Kidney (tissue), 14 donors: ENCODE data around the gene GDI2. TPM values are rescaled to one million over a fixed set of nuclear protein-coding genes. Genes with fewer than 3 reads are reported as not detected.

Source experiments
- DNase-seq, 5 donors: peaks; one replicate each; pipeline ENCODE4 v3.0.0-alpha.2; 2013 to 2020
- FAIRE-seq: peaks from 2 replicates; lab custom pipeline; 2012; peaks lifted over from hg19 to GRCh38; lab: Jason Lieb, UNC
- H3K27ac ChIP-seq, 2 donors: one replicate each; pipeline ENCODE4 v1.7.0; 2013; ENCODE audit warnings: low read depth in 2 of 2, low read length in 2 of 2, inconsistent platforms in 1 of 2
- H3K27me3 ChIP-seq: one replicate; pipeline ENCODE4 v1.7.1; 2013; ENCODE audit warnings: low read length, inconsistent platforms; ENCODE audit not compliant: control insufficient read depth, insufficient read depth
- H3K36me3 ChIP-seq, 3 donors: one replicate each; pipeline versions ENCODE4 v1.7.0 to v1.7.1; 2013; ENCODE audit warnings: low read length in 3 of 3, control low read depth in 1 of 3, inconsistent platforms in 1 of 3; ENCODE audit not compliant: insufficient read depth in 3 of 3, control insufficient read depth in 2 of 3
- H3K4me1 ChIP-seq, 3 donors: one replicate each; pipeline versions ENCODE4 v1.7.0 to v1.7.1; 2013; ENCODE audit warnings: low read length in 3 of 3, inconsistent platforms in 1 of 3, low read depth in 1 of 3; ENCODE audit not compliant: control insufficient read depth in 2 of 3, insufficient read depth in 2 of 3
- H3K4me3 ChIP-seq, 3 donors: one replicate each; pipeline versions ENCODE4 v1.7.0 to v1.8.1; 2013; ENCODE audit warnings: low read length in 3 of 3, control low read depth in 1 of 3, inconsistent platforms in 1 of 3
- H3K9ac ChIP-seq, 3 donors: one replicate each; pipeline versions ENCODE4 v1.7.0 to v1.7.1; 2013; ENCODE audit warnings: low read length in 3 of 3, control low read depth in 1 of 3, inconsistent platforms in 1 of 3
- H3K9me3 ChIP-seq, 3 donors: one replicate each; pipeline versions ENCODE4 v1.7.0 to v1.7.1; 2013; ENCODE audit warnings: low read length in 3 of 3, control low read depth in 1 of 3, inconsistent platforms in 1 of 3; ENCODE audit not compliant: control insufficient read depth in 2 of 3, insufficient read depth in 1 of 3
- intact Hi-C: fragments of 100-400 bp; cut with DNase I; formaldehyde crosslinking; loops from one replicate; pipeline ENCODE4 v1.11.1; 2022
- polyA plus RNA-seq: library from polyadenylated mRNA; stranded (reverse); fragments of 350-450 nt; fragmentation: Illumina TruSeq; extraction: RNeasy Lipid Tissue Mini Kit (QIAGEN cat#74804); gene quantifications from one replicate; pipeline ENCODE4 v1.2.3, GENCODE V29; 2014; ENCODE audit warnings: low read depth, low replicate concordance; ENCODE audit not compliant: insufficient read depth
- total RNA-seq: library from RNA; stranded (reverse); fragmentation: NEBNext Ultra II Directional; extraction: Animal tissue kit (Norgen Biotek cat#: 25700); gene quantifications from one replicate; pipeline ENCODE4 v1.2.1, GENCODE V29; 2021
- TF ChIP-seq, protein P1 (sequence below): IDR thresholded peaks from 3 replicates; pipeline ENCODE4 v1.5.1; 2012; ENCODE audit warnings: mild to moderate bottlenecking, moderate library complexity, borderline replicate concordance; ENCODE audit not compliant: insufficient read depth; ENCODE audit errors: extremely low read depth
- donor health status: control.
- donor health status: control.
- donor health status: control.
- donor health status: control.
- donor health status: control.
- donor health status: DM: yes; HTN: yes; CAD: no.
- donor health status: Normal renal cell carcinoma (clear cell type).

The GDI2 gene
- total and polyA plus RNA-seq, 2 donors from 2014 or later: 143 to 168 TPM

DNA sequence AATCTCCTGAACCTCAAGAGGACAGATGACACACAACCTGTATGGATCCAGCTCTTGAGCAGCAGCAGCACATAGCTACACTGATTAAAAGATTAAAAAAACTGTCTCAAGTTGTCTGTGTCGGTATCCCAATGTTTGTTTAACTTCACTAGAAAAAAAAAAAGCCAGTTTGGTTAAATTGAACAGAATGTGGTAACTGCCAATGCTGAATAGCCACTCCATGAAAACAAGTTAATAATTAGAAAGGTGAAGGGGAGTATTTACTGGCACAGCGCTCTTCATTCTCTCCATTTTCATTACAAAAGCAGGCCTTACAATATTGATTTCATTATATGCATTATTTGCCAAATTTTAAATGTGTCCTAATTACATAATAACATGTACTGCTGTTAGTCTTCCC, 47.6 kb downstream of the GDI2 start:
- DNase-seq: no peak
- H3K4me1 ChIP-seq: no peaks in the 10 kb centered on the region
- H3K36me3 ChIP-seq: peaks cover 6 to 39% (median 23%) of the 10 kb centered on the region in 3 donors
- H3K4me3 ChIP-seq: no peak overlapping the region
- intact Hi-C loops: no loop called here
- H3K9me3 ChIP-seq: no peaks in the 10 kb centered on the region
- no peaks in the 10 kb centered on the region for H3K27me3 ChIP-seq
- no peak overlapping the region for H3K9ac ChIP-seq
- TF ChIP-seq, protein P1, sequence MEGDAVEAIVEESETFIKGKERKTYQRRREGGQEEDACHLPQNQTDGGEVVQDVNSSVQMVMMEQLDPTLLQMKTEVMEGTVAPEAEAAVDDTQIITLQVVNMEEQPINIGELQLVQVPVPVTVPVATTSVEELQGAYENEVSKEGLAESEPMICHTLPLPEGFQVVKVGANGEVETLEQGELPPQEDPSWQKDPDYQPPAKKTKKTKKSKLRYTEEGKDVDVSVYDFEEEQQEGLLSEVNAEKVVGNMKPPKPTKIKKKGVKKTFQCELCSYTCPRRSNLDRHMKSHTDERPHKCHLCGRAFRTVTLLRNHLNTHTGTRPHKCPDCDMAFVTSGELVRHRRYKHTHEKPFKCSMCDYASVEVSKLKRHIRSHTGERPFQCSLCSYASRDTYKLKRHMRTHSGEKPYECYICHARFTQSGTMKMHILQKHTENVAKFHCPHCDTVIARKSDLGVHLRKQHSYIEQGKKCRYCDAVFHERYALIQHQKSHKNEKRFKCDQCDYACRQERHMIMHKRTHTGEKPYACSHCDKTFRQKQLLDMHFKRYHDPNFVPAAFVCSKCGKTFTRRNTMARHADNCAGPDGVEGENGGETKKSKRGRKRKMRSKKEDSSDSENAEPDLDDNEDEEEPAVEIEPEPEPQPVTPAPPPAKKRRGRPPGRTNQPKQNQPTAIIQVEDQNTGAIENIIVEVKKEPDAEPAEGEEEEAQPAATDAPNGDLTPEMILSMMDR: no peak
- no peak for FAIRE-seq
- H3K27ac ChIP-seq: no peak overlapping the region

DNA sequence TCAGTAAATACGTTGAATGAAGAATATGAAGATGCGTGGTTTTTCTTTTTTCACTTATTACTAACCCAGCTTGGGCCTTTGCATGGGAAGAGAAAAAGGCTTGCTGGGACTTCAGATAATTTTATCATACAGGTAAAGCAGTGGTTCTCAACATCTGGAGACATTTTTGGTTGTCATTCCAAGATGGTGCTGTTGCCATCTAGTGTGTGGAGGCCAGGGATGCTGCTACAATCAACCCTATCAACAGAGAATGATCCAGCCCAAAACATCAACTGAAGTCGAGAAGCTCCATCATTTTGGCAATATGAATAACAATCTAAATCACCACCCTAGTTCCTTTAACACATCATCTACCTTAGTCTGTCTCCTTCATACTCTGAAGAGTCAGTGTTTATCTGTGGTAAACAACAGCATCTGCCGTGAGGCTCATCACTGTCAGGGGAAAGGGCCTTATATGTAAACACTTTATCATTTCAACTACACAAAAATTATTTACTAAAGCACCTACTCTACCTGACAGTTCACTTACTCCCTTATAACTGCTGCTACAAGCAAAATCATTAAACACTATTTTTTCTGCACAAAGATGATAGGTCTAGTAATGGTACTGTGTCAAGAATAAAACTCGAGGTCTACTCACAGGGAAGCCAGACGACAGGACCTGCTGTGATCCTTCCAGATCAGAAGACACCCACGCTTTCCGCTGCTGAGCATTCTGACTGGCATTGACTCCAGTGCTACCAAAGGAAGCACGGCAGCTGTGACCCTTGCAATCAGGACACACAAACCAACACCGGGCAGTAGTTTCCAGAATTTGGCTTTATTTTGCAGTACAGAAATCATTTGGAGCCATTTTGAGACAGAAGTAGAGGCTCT, 48.6 kb downstream of the GDI2 start:
- Histone ChIP-seq H3K27ac (no peak overlapping the region), H3K27me3 (no peaks in the 10 kb centered on the region), H3K4me3 (no peak overlapping the region), H3K4me1 (no peaks in the 10 kb centered on the region), H3K9me3 (no peaks in the 10 kb centered on the region), H3K36me3 (peaks cover 10 to 48% (median 29%) of the 10 kb centered on the region in 3 donors), H3K9ac (no peak overlapping the region)
- intact Hi-C loops: no loop called here
- FAIRE-seq (no peak), DNase-seq (no peak)
- TF ChIP-seq, protein P1: no peak

DNA sequence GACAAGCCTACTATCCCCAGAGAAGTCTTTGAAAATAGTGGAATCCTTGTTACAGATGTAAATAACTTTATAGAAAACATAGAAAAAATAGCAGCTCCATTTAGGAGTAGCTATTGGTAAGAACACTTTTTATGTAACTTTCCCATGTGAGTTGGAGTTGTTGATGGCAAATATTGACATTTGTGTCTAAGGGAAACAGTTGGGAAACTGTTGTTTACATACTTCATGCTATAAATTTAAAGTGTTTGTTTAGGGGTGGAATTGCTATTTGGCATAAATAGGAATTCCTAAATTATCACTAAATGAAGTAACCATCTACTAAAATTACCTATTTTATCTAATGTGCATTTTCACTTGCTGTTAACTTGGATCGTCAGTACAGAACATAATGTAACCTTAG, 50.7 kb downstream of the GDI2 start:
- H3K4me1 ChIP-seq: no peaks in the 10 kb centered on the region
- H3K27me3 ChIP-seq: no peaks in the 10 kb centered on the region
- no peak overlapping the region for H3K27ac ChIP-seq
- TF ChIP-seq, protein P1: no peak
- no peak overlapping the region for H3K9ac ChIP-seq
- H3K36me3 ChIP-seq: peaks cover 20 to 68% (median 35%) of the 10 kb centered on the region in 3 donors
- no peak overlapping the region for H3K4me3 ChIP-seq
- no peaks in the 10 kb centered on the region for H3K9me3 ChIP-seq
- FAIRE-seq (no peak), DNase-seq (no peak)
- intact Hi-C loops: no loop called here
